Measurements from ENCODE around the gene CA4. TPM values are rescaled to one million over a fixed set of nuclear protein-coding genes. Genes with fewer than 3 reads are reported as not detected.
"Not testable (repeated sequence)": the region's sequence is repeated elsewhere in the genome, so short reads cannot be mapped to it uniquely, and the experiment has no call there.

CA4 gene
- polyA plus RNA-seq, 3 donors from 2014 or later: not detected

GRCh38 chr17:60165223-60165622 is 15.4 kb downstream of the CA4 start:
- no peaks in the 10 kb centered on the region for H3K9me3 Mint-ChIP-seq
- H3K27ac Mint-ChIP-seq: no peak overlapping the region
- H3K4me1 Mint-ChIP-seq: peaks cover 3 to 4% of the 10 kb centered on the region in 2 donors
- DNase-seq: no peak
- no peak overlapping the region for H3K4me3 Mint-ChIP-seq
- H3K36me3 Mint-ChIP-seq: peaks cover 0 to 1% (median 0%) of the 10 kb centered on the region in 3 donors
- peaks cover 2 to 8% (median 3%) of the 10 kb centered on the region in 3 donors for H3K27me3 Mint-ChIP-seq (ENCODE audit: low read depth in 3 of 3)

DNA sequence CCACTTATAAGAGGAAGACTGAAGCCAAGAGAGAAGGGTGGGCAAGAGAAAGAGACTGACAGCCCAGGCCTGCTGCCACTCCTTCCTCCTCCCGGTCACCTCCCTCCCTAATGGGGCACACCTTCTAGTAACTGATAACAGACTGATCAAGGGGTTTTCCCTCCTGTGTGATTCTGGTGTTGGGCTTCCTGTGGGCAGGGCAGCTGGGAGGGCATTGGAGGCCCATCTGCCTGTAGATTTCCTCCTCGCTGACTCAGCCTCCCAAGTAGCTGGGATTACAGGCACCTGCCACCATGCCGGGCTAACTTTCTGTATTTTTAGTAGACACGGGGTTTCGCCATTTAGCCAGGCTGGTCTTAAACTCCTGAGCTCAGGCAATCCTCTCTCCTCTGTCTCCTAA is 16.2 kb downstream of the CA4 start:
- peaks cover 0 to 4% (median 0%) of the 10 kb centered on the region in 3 donors for H3K36me3 Mint-ChIP-seq
- H3K4me1 Mint-ChIP-seq: peaks cover 10% of the 10 kb centered on the region in 2 donors
- H3K27ac Mint-ChIP-seq: no peak overlapping the region
- no peak overlapping the region for H3K4me3 Mint-ChIP-seq
- peaks cover 2 to 8% (median 2%) of the 10 kb centered on the region in 3 donors for H3K27me3 Mint-ChIP-seq (ENCODE audit: low read depth in 3 of 3)
- DNase-seq: no peak
- no peaks in the 10 kb centered on the region for H3K9me3 Mint-ChIP-seq

DNA sequence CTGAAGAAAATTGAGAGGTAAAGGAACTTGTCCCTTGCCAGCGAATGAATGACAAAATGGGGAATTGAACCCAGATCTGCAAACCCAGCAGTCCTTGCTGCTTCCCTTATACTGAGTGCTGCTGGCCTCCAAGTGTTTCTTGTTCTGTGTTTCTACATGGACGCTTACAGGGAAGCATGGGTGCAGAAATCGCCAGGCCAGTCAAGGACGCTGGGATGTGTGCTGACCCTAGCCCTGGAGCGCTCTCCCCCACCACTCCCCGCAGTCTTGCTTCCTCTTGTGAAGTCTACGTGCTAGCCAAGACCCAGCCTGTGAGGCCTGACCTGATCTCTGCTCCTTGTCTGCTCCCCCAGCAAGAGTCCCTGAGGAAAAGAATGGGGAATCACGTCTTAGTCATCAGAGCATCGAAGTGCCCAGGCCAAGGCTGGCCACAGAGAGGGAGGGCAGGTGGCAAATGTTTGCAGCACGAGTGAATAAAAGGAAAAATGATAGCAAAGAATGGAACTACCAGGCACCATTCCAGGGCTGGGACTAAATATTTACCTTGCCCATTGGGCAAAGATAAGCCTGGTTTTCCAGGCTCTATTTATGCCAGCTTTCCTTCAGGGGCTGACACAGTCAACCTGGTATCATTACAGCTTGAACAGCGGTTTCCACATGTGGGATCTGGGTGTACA is 17.4 kb downstream of the CA4 start:
- Mint-ChIP-seq H3K4me1 (peaks cover 10% of the 10 kb centered on the region in 2 donors), H3K36me3 (peaks cover 0 to 4% (median 0%) of the 10 kb centered on the region in 3 donors), H3K4me3 (no peak overlapping the region), H3K27me3 (ENCODE audit: low read depth in 3 of 3) (peaks cover under 1 to 8% (median 2%) of the 10 kb centered on the region in 3 donors), H3K27ac (no peak overlapping the region), H3K9me3 (no peaks in the 10 kb centered on the region)
- no peak for DNase-seq

DNA sequence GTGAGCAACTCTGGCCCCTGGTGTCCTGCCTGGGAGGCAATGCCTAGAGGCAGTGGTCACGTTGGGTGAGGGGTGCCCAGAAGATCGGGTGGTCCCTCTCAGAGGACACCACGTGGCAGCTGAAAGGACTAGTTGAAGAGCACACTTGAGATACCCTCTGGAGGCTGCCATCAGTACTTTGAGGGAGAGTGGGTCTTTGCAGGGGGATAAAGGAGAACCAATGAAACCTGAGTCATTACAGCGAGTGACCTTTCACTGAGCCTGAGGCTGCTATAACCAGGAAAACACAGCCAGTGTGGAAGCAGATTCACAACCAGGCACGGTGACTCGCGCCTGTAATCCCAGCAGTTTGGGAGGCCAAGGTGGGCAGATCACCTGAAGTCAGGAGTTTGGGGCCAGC is 18.9 kb downstream of the CA4 start:
- no peak overlapping the region for H3K4me3 Mint-ChIP-seq
- H3K27ac Mint-ChIP-seq: no peak overlapping the region

DNA sequence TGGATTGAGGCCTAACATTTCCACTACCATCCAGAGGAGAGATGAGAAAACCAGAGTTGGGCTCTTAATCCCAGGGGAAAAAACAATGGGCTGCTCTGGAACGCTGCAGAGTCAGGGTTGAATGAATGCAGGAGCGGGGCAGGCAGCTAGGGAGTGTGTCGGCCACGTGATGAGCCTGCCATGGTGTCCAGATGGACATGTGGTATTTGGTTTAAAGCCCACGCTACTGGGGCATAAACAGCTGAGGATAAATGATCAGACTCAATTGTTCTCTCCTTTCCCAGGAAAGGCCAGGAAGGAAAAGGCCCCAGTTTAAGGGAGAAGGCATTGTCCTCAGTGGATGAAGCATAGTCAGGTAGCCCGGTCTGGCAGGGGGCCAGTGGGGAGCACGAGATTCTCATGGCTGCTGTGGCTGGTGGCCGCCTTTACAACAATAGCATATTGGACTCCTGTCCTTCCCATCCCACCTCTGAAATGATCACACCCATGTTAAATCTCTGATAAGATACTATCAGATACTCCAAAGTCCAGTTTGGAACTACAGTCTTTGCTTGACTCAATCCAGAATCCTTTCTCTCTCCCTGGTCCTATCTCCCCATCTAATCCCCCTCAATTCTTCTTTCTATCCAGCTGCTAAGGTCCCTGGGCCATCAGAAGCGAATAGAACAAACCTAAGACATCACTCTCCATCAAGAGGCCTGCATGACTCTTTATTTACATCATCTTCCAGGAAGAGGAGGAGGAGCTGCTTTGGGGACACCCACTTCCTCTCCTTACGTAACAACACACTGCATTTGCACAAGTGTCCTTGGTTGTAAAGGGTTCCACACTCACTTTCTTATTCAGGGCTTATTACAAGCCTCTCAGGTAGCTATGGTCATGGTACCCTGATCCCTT is 20.4 kb downstream of the CA4 start:
- Mint-ChIP-seq H3K36me3 (peaks cover 0 to 4% (median 0%) of the 10 kb centered on the region in 3 donors), H3K4me1 (peaks cover 10% of the 10 kb centered on the region in 2 donors), H3K27me3 (ENCODE audit: low read depth in 3 of 3) (peaks cover 0 to 4% (median 2%) of the 10 kb centered on the region in 3 donors), H3K4me3 (no peak overlapping the region), H3K27ac (peak overlapping the region in 4 of 6 donors; percentile 12 to 51 (median 31)), H3K9me3 (no peaks in the 10 kb centered on the region)
- no peak for DNase-seq

More for the DNA sequence above, 18.9 kb downstream of the CA4 start:
- peaks cover 2 to 4% (median 2%) of the 10 kb centered on the region in 3 donors for H3K27me3 Mint-ChIP-seq (ENCODE audit: low read depth in 3 of 3)
- H3K4me1 Mint-ChIP-seq: peaks cover 10% of the 10 kb centered on the region in 2 donors
- no peaks in the 10 kb centered on the region for H3K9me3 Mint-ChIP-seq
- no peak for DNase-seq
- H3K36me3 Mint-ChIP-seq: peaks cover 0 to 4% (median 0%) of the 10 kb centered on the region in 3 donors

- Mint-ChIP-seq H3K9me3 (no peaks in the 10 kb centered on the region), H3K27ac (peak overlapping the region in 2 of 6 donors; percentile 33 to 51), H3K4me3 (no peak overlapping the region), H3K4me1 (peaks cover 8 to 10% of the 10 kb centered on the region in 2 donors), H3K36me3 (peaks cover 0 to 4% (median 0%) of the 10 kb centered on the region in 3 donors), H3K27me3 (ENCODE audit: low read depth in 3 of 3) (peaks cover 0 to 2% (median 2%) of the 10 kb centered on the region in 3 donors)
- no peak for DNase-seq
These were observed 21.3 kb downstream of the CA4 start for GRCh38 chr17:60170835-60171752.

DNA sequence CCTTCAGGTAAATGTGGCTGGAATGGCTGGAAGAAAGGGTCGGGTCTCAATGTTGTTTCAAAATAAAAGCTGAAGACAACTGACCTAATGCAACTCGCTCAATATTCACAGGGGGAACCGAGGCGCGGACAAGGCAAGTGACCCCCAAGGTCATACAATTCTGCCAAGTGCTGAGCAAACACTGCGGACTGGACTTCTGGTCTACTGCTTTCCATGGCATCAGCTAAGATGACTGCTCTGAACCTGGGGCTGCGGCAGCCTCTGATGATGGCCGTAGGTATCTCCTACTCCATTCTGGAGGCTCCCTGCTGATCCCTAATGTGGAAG is 21.9 kb downstream of the CA4 start:
- no peak overlapping the region for H3K4me3 Mint-ChIP-seq
- DNase-seq: no peak
- H3K27ac Mint-ChIP-seq: no peak overlapping the region
- peaks cover 0 to 2% (median 2%) of the 10 kb centered on the region in 3 donors for H3K27me3 Mint-ChIP-seq (ENCODE audit: low read depth in 3 of 3)
- no peaks in the 10 kb centered on the region for H3K9me3 Mint-ChIP-seq
- H3K36me3 Mint-ChIP-seq: peaks cover 0 to 5% (median 4%) of the 10 kb centered on the region in 3 donors
- H3K4me1 Mint-ChIP-seq: peaks cover 8 to 10% of the 10 kb centered on the region in 2 donors

- H3K4me1 Mint-ChIP-seq: peaks cover 8 to 10% of the 10 kb centered on the region in 2 donors
- peak overlapping the region in 1 of 6 donors; percentile 3 for H3K27ac Mint-ChIP-seq
- no peaks in the 10 kb centered on the region for H3K9me3 Mint-ChIP-seq
- no peak overlapping the region for H3K4me3 Mint-ChIP-seq
- DNase-seq: no peak
- peaks cover 0 to 8% (median 8%) of the 10 kb centered on the region in 3 donors for H3K36me3 Mint-ChIP-seq
- peaks cover 0 to 2% (median 0%) of the 10 kb centered on the region in 3 donors for H3K27me3 Mint-ChIP-seq (ENCODE audit: low read depth in 3 of 3)
These were observed 23.6 kb downstream of the CA4 start for GRCh38 chr17:60173304-60173819.

DNA sequence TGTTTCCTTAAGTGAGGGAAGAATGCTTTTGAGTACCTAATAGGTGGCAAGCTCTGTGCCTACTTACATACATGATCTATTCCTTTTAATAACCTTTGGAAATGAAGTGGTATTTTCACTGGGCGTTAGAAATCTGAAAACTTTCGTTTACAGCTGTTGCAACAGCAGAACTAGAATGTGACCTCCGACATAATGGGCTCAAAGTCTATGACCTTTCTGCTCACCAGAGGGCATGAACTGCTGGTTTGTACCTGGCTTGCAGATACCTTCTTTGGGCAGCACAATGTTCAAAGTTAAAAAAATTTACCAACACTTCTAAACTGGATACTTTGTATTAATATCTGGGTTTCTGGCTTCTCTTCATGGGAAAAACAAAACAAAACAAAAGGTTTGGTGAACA is 24.3 kb downstream of the CA4 start:
- peak overlapping the region in 1 of 6 donors; percentile 4 for H3K27ac Mint-ChIP-seq
- H3K4me3 Mint-ChIP-seq: no peak overlapping the region
- peaks cover 0 to 2% (median 0%) of the 10 kb centered on the region in 3 donors for H3K27me3 Mint-ChIP-seq (ENCODE audit: low read depth in 3 of 3)
- no peak for DNase-seq
- H3K9me3 Mint-ChIP-seq: no peaks in the 10 kb centered on the region
- peaks cover 8 to 10% of the 10 kb centered on the region in 2 donors for H3K4me1 Mint-ChIP-seq
- peaks cover 0 to 15% (median 13%) of the 10 kb centered on the region in 3 donors for H3K36me3 Mint-ChIP-seq

DNA sequence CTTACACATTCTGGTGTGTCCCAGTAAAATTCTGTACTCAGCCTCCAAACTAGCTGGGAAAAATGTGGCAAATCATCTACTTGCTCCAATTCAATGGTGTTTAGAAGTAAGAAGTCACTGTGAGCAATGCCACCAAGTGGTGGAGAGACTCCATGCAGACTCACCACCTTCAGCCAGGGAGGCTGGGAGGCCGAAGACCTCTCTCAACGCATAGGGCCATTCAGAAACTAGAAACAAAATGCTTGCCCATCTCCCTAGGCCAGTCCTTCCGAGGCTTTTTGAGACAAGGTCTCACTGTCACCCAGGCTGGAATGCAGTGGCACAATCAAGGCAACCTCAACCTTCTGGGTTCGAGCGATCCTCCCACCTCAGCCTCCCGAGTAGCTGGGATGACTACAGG is 25.0 kb downstream of the CA4 start:
- not testable (repeated sequence) for H3K9me3 Mint-ChIP-seq, DNase-seq, H3K27ac Mint-ChIP-seq

DNA sequence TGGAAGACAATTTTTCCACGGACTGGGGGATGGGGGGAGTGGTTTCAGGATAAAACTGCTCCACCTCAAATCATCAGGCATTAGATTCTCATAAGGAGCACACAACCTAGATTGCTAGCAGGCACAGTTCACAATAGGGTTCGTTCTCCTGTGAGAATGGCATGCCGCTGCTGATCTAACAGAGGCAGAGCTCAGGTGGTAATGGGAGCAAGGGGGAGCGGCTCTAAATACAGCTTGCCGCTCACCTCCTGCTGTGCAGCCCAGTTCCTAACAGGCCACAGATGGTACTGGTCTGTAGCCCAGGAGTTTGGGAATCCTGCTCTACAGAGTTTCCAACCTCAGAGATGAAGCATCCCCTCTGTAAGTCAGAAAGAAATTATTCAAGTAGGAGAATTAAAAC is 27.0 kb downstream of the CA4 start:
- H3K27me3 Mint-ChIP-seq (ENCODE audit: low read depth in 3 of 3); H3K4me3 Mint-ChIP-seq; H3K9me3 Mint-ChIP-seq; H3K27ac Mint-ChIP-seq; H3K4me1 Mint-ChIP-seq; DNase-seq: not testable (repeated sequence)
- peaks cover 14 to 33% (median 19%) of the 10 kb centered on the region in 3 donors for H3K36me3 Mint-ChIP-seq

More for the DNA sequence above, 25.0 kb downstream of the CA4 start:
- H3K4me3 Mint-ChIP-seq; H3K4me1 Mint-ChIP-seq; H3K27me3 Mint-ChIP-seq (ENCODE audit: low read depth in 3 of 3): not testable (repeated sequence)
- peaks cover 0 to 18% (median 13%) of the 10 kb centered on the region in 3 donors for H3K36me3 Mint-ChIP-seq

DNA sequence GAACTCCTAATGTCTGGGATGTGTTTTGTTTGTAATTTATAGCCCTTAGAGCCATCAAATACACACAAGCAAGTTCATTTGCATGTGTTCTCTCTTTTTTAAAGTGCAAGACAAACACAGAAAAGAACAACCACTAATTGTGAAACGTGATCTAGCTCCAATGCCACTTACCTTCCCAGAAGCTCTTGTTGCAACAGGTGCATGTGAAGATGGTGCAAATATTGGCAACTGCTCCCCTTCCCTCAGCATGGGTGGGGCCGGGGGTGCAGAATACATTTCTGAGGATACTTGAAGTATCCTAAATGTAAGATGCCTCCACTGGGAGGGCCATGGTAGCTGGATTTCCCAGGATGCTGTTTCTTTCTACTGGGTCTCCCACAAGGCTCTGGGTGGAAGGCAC is 28.4 kb downstream of the CA4 start:
- H3K4me3 Mint-ChIP-seq; DNase-seq; H3K27ac Mint-ChIP-seq; H3K4me1 Mint-ChIP-seq; H3K27me3 Mint-ChIP-seq (ENCODE audit: low read depth in 3 of 3); H3K9me3 Mint-ChIP-seq: not testable (repeated sequence)
- H3K36me3 Mint-ChIP-seq: peaks cover 14 to 42% (median 19%) of the 10 kb centered on the region in 3 donors

DNA sequence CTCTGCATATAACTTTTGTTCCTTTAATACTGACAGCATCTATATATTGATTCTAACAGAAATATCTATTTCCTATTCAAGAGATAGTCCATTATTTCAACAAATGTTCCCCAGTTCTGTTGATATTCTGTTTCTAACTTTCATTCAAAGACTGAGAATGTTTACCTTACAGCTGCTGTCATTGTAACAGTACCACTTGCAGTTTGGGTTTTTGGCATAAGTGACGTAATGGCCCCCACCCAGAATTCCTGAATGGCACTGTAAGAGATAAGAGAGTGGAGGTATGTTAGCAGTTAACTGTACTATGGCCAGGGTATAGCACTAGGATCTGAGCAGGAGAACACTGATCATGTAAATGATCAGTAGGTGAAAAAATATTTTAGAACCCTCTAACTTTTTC is 30.6 kb downstream of the CA4 start:
- not testable (repeated sequence) for H3K27me3 Mint-ChIP-seq (ENCODE audit: low read depth in 3 of 3); H3K9me3 Mint-ChIP-seq; DNase-seq; H3K4me3 Mint-ChIP-seq; H3K4me1 Mint-ChIP-seq; H3K27ac Mint-ChIP-seq
- H3K36me3 Mint-ChIP-seq: peaks cover 14 to 51% (median 24%) of the 10 kb centered on the region in 3 donors

Measured in immature natural killer cell (primary cell).